Glutamatergic neuron (in vitro differentiated cells): ENCODE results near the gene SLC41A1. TPM values are rescaled to one million over a fixed set of nuclear protein-coding genes. Genes with fewer than 3 reads are reported as not detected.

Experiments used
- DNase-seq: peaks from one replicate; pipeline ENCODE4 v3.0.0; 2022
- H3K27ac Mint-ChIP-seq: one replicate; pipeline ENCODE4 v1.8.0; 2020; ENCODE audit warnings: mild to moderate bottlenecking, mixed read lengths, inconsistent platforms; ENCODE audit not compliant: unreplicated experiment
- H3K27me3 Mint-ChIP-seq: one replicate; pipeline ENCODE4 v1.8.0; 2020; ENCODE audit warnings: mild to moderate bottlenecking, moderate library complexity, mixed read lengths, inconsistent platforms; ENCODE audit not compliant: unreplicated experiment
- H3K36me3 Mint-ChIP-seq: one replicate; pipeline ENCODE4 v1.8.0; 2020; ENCODE audit warnings: mild to moderate bottlenecking, mixed read lengths, inconsistent platforms; ENCODE audit not compliant: unreplicated experiment
- H3K4me1 Mint-ChIP-seq: one replicate; pipeline ENCODE4 v1.8.0; 2020; ENCODE audit warnings: mild to moderate bottlenecking, low read depth, mixed read lengths, inconsistent platforms; ENCODE audit not compliant: unreplicated experiment
- H3K4me3 Mint-ChIP-seq: one replicate; pipeline ENCODE4 v1.8.0; 2020; ENCODE audit warnings: mild to moderate bottlenecking, mixed read lengths, inconsistent platforms; ENCODE audit not compliant: unreplicated experiment
- H3K9me3 Mint-ChIP-seq: one replicate; pipeline ENCODE4 v1.8.0; 2020; ENCODE audit warnings: mild to moderate bottlenecking, moderate library complexity, mixed read lengths, inconsistent platforms; ENCODE audit not compliant: unreplicated experiment
- total RNA-seq: library from RNA; stranded (reverse); fragmentation: NEBNext Ultra II Directional; extraction: Animal tissue kit (Norgen Biotek cat#: 25700); gene quantifications from one replicate; pipeline ENCODE4 v1.2.1, GENCODE V29; 2021; ENCODE audit not compliant: unreplicated experiment
- TF ChIP-seq, protein P1 (sequence below): fragments of 200-600 bp; sonication (generic); IDR thresholded peaks from one replicate; pipeline ENCODE4 v1.5.0; 2021; ENCODE audit not compliant: partially characterized antibody, unreplicated experiment

The SLC41A1 gene
- total RNA-seq, 1 donor from 2014 or later, result 6.2 TPM

DNA sequence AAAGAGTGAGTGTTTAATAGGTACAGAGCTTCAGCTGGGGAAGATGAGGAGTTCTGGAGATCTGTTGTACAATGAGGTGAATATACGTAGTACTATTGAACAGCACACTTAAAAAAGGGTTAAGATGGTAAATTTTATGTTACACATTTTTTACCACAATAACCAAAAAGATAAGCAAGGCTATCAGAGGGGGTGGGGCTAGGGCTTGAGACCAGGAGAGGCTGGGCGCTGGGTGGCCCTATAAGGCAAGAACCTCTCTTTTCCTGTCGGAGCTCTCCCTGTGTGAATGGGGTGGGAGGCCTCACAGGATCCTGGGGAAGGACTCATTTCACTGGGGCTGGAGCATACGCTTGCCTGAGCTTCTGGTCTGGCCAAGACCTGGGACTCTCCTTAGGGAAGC lies 9.0 kb downstream of the SLC41A1 start:
- Mint-ChIP-seq H3K27me3 (peaks cover 5% of the 10 kb centered on the region), H3K4me3 (no peak overlapping the region), H3K4me1 (peaks cover 7% of the 10 kb centered on the region), H3K9me3 (no peaks in the 10 kb centered on the region), H3K27ac (no peak overlapping the region), H3K36me3 (no peaks in the 10 kb centered on the region)
- DNase-seq, result no peak
- TF ChIP-seq, protein P1, sequence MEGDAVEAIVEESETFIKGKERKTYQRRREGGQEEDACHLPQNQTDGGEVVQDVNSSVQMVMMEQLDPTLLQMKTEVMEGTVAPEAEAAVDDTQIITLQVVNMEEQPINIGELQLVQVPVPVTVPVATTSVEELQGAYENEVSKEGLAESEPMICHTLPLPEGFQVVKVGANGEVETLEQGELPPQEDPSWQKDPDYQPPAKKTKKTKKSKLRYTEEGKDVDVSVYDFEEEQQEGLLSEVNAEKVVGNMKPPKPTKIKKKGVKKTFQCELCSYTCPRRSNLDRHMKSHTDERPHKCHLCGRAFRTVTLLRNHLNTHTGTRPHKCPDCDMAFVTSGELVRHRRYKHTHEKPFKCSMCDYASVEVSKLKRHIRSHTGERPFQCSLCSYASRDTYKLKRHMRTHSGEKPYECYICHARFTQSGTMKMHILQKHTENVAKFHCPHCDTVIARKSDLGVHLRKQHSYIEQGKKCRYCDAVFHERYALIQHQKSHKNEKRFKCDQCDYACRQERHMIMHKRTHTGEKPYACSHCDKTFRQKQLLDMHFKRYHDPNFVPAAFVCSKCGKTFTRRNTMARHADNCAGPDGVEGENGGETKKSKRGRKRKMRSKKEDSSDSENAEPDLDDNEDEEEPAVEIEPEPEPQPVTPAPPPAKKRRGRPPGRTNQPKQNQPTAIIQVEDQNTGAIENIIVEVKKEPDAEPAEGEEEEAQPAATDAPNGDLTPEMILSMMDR, result no peak

DNA sequence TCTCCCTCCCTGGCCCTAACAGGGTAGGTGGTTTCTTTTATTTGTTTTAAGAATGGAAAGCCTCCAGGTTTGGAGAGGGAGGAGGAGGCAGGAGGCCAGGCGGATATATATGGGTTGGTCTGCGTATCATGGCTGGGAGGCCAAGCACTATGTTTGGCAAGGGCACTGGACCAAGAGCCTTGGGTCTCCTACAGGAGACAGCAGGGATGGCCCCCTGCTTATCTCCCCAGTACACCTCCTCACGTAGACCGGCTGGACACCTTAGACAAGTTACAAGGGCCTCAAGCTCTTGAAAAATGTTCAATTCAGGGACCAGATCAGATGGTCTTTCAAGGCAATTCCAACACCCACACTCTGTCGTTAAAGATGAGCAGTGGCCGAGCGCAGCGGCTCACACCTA lies 10.9 kb downstream of the SLC41A1 start:
- Mint-ChIP-seq H3K4me1 (peaks cover 7% of the 10 kb centered on the region), H3K27ac (no peak overlapping the region), H3K4me3 (no peak overlapping the region), H3K27me3 (peaks cover 3% of the 10 kb centered on the region), H3K9me3 (no peaks in the 10 kb centered on the region), H3K36me3 (no peaks in the 10 kb centered on the region)
- no peak for DNase-seq
- TF ChIP-seq, protein P1, result no peak

DNA sequence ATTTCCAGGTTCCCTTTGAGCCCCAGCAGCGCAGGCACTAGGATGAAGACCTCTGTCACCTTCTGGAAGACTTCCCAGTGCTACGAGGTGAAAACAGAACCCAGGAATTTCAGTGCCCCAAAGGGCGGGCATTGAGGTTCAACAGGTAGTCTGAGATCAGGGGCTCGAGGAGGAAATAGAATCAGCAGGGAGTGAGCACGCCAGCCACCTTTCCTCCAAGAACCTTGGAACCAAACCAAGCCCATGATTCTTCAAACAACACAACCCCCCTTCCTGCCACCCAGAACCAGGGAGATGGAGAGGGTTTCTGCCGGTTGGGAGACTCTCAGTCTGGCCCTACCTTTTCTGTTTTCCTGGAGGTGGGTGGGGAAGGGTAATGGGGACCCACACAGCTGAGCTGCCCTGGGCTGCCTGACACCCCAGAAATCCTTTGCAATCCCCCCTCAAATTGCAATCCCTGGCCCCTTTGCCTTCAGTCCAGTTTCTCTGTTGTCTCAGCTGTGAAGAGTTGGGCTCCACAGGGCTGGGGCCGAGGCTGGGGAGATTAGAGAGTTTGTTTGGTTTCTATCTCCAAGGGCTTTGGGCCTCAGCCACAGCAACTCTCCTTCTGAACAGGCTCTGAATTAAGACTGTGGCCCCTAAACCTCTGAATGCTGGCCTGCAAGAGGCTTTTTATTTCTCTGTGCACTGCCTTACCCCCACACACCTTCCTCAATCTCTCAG lies 11.9 kb downstream of the SLC41A1 start:
- H3K4me3 Mint-ChIP-seq, result no peak overlapping the region

DNA sequence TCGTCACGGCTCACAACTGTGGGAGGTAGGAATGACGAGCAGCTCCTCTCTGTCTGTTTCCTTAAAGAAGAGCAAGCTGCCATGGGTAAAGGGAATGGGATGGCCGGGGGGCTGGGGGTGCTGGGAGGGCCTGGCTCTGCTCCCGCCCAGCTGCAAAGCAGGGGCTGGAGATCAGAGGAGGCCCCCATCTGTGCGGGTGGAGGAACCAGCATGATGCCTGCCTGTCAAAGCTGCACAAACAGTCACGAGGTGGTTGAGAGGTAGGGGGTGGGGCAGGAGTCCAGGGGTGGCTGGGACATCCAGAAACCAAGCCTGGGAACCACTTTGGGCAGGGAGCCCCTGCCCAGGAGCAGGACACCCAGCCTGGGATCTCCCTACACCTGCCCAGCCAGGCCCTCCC lies 12.6 kb downstream of the SLC41A1 start:
- peaks cover 3% of the 10 kb centered on the region for H3K27me3 Mint-ChIP-seq
- H3K4me1 Mint-ChIP-seq, result no peaks in the 10 kb centered on the region
- no peaks in the 10 kb centered on the region for H3K9me3 Mint-ChIP-seq
- TF ChIP-seq, protein P1, result no peak
- no peak overlapping the region for H3K27ac Mint-ChIP-seq
- no peaks in the 10 kb centered on the region for H3K36me3 Mint-ChIP-seq
- DNase-seq, result no peak
- H3K4me3 Mint-ChIP-seq, result no peak overlapping the region

More for the DNA sequence above, 11.9 kb downstream of the SLC41A1 start:
- no peak overlapping the region for H3K27ac Mint-ChIP-seq
- H3K4me1 Mint-ChIP-seq, result peaks cover 3% of the 10 kb centered on the region
- H3K36me3 Mint-ChIP-seq, result no peaks in the 10 kb centered on the region
- H3K27me3 Mint-ChIP-seq, result peaks cover 3% of the 10 kb centered on the region
- DNase-seq, result no peak
- H3K9me3 Mint-ChIP-seq, result no peaks in the 10 kb centered on the region
- TF ChIP-seq, protein P1, result no peak

DNA sequence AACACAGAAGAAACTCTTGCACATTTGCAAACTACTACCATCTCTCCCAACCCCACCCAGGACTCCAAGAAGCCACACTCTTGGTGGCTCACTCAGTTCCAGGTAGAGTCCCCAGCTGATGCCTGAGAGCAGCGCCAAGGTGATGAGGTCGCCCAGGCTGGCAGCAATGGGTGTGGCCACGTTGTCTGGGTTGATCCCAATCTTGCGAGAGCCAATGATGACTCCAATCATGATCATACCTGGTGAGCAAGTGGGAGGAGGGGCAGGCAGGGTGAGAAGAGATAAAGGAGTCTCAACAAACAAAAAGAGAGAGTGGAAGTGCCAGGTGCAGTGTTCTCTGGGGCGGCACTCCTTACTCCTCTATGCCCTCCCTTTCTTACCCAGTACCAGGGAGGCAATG lies 14.4 kb downstream of the SLC41A1 start:
- no peaks in the 10 kb centered on the region for H3K36me3 Mint-ChIP-seq
- no peak overlapping the region for H3K27ac Mint-ChIP-seq
- no peak overlapping the region for H3K4me3 Mint-ChIP-seq
- H3K4me1 Mint-ChIP-seq, result peaks cover 4% of the 10 kb centered on the region
- TF ChIP-seq, protein P1, result no peak
- H3K9me3 Mint-ChIP-seq, result no peaks in the 10 kb centered on the region
- DNase-seq, result no peak
- H3K27me3 Mint-ChIP-seq, result peaks cover 3% of the 10 kb centered on the region
